ENCODE results near the gene NTSR2. TPM values are rescaled to one million over a fixed set of nuclear protein-coding genes. Genes with fewer than 3 reads are reported as not detected.

Gene NTSR2
- total and polyA plus RNA-seq, 4 donors: not detected

- ATAC-seq (ENCODE audit: low FRiP score): no peak
- no peak for DNase-seq
- Histone ChIP-seq H3K27me3 (ENCODE audit: control insufficient read depth in 1 of 2, insufficient read depth in 2 of 2, low read length in 1 of 2) (no peaks in the 10 kb centered on the region), H3K36me3 (ENCODE audit: control insufficient read depth in 1 of 2, insufficient read depth in 2 of 2, low read length in 1 of 2) (no peaks in the 10 kb centered on the region), H3K9me3 (ENCODE audit: control insufficient read depth, low read length) (no peaks in the 10 kb centered on the region), H3K4me1 (ENCODE audit: control insufficient read depth in 1 of 2, insufficient read depth in 2 of 2, low read length in 2 of 2) (no peaks in the 10 kb centered on the region), H3K4me3 (ENCODE audit: low read length in 2 of 2) (no peak overlapping the region), H3K27ac (ENCODE audit: low read depth in 1 of 2, low read length in 2 of 2) (no peak overlapping the region)
- 36 to 46% methylated on average over 8 to 9 of the region's 9 CpGs for WGBS, 2 donors
- intact Hi-C loops (cut with DNase I): loop anchor here (10.0 kb wide), 1 partner anchor 209 kb away; no protein-coding TSS in a partner anchor
Measured at GRCh38 chr2:11683476-11683875, 13.5 kb upstream of the NTSR2 start.

- 89 to 93% methylated on average over 8 of the region's 8 CpGs for WGBS, 2 donors
- no peak for DNase-seq
- intact Hi-C loops (cut with DNase I): loop anchor here (10.0 kb wide), 1 partner anchor 208 kb away; no protein-coding TSS in a partner anchor
Measured at GRCh38 chr2:11682590-11682915, 12.6 kb upstream of the NTSR2 start.

GRCh38 chr2:11681722-11682589 lies 12.0 kb upstream of the NTSR2 start:
- Histone ChIP-seq H3K36me3 (ENCODE audit: control insufficient read depth in 1 of 2, insufficient read depth in 2 of 2, low read length in 1 of 2) (no peaks in the 10 kb centered on the region), H3K27me3 (ENCODE audit: control insufficient read depth in 1 of 2, insufficient read depth in 2 of 2, low read length in 1 of 2) (no peaks in the 10 kb centered on the region), H3K4me3 (ENCODE audit: low read length in 2 of 2) (no peak overlapping the region), H3K9me3 (ENCODE audit: control insufficient read depth, low read length) (no peaks in the 10 kb centered on the region), H3K27ac (ENCODE audit: low read depth in 1 of 2, low read length in 2 of 2) (no peak overlapping the region), H3K4me1 (ENCODE audit: control insufficient read depth in 1 of 2, insufficient read depth in 2 of 2, low read length in 2 of 2) (no peaks in the 10 kb centered on the region)
- DNase-seq (no peak), ATAC-seq (ENCODE audit: low FRiP score) (no peak)
- 61 to 65% methylated on average over 31 of the region's 31 CpGs for WGBS, 2 donors
- intact Hi-C loops (cut with DNase I): loop anchor here (10.0 kb wide), 1 partner anchor 207 kb away; no protein-coding TSS in a partner anchor

More at GRCh38 chr2:11682590-11682915, 12.6 kb upstream of the NTSR2 start:
- Histone ChIP-seq H3K9me3 (ENCODE audit: control insufficient read depth, low read length) (no peaks in the 10 kb centered on the region), H3K4me1 (ENCODE audit: control insufficient read depth in 1 of 2, insufficient read depth in 2 of 2, low read length in 2 of 2) (no peaks in the 10 kb centered on the region), H3K4me3 (ENCODE audit: low read length in 2 of 2) (no peak overlapping the region), H3K27ac (ENCODE audit: low read depth in 1 of 2, low read length in 2 of 2) (no peak overlapping the region), H3K36me3 (ENCODE audit: control insufficient read depth in 1 of 2, insufficient read depth in 2 of 2, low read length in 1 of 2) (no peaks in the 10 kb centered on the region), H3K27me3 (ENCODE audit: control insufficient read depth in 1 of 2, insufficient read depth in 2 of 2, low read length in 1 of 2) (no peaks in the 10 kb centered on the region)
- ATAC-seq (ENCODE audit: low FRiP score): no peak

GRCh38 chr2:11680901-11681721 lies 11.1 kb upstream of the NTSR2 start:
- 87 to 89% methylated on average over 15 of the region's 15 CpGs for WGBS, 2 donors
- intact Hi-C loops (cut with DNase I): loop anchor here (10.0 kb wide), 1 partner anchor 206 kb away; no protein-coding TSS in a partner anchor

GRCh38 chr2:11680182-11680900 lies 10.3 kb upstream of the NTSR2 start:
- intact Hi-C loops (cut with DNase I): loop anchor here (10.0 kb wide), 1 partner anchor 206 kb away; no protein-coding TSS in a partner anchor
- no peaks in the 10 kb centered on the region for H3K9me3 ChIP-seq (ENCODE audit: control insufficient read depth, low read length)
- no peaks in the 10 kb centered on the region for H3K4me1 ChIP-seq (ENCODE audit: control insufficient read depth in 1 of 2, insufficient read depth in 2 of 2, low read length in 2 of 2)
- H3K4me3 ChIP-seq (ENCODE audit: low read length in 2 of 2): no peak overlapping the region
- DNase-seq: no peak
- H3K27me3 ChIP-seq (ENCODE audit: control insufficient read depth in 1 of 2, insufficient read depth in 2 of 2, low read length in 1 of 2): no peaks in the 10 kb centered on the region
- H3K36me3 ChIP-seq (ENCODE audit: control insufficient read depth in 1 of 2, insufficient read depth in 2 of 2, low read length in 1 of 2): no peaks in the 10 kb centered on the region
- ATAC-seq (ENCODE audit: low FRiP score): no peak
- no peak overlapping the region for H3K27ac ChIP-seq (ENCODE audit: low read depth in 1 of 2, low read length in 2 of 2)
- 84% methylated on average over 16 of the region's 16 CpGs for WGBS, 2 donors

More at GRCh38 chr2:11680901-11681721, 11.1 kb upstream of the NTSR2 start:
- no peak overlapping the region for H3K27ac ChIP-seq (ENCODE audit: low read depth in 1 of 2, low read length in 2 of 2)
- no peak for DNase-seq
- no peak for ATAC-seq (ENCODE audit: low FRiP score)
- no peak overlapping the region for H3K4me3 ChIP-seq (ENCODE audit: low read length in 2 of 2)
- H3K4me1 ChIP-seq (ENCODE audit: control insufficient read depth in 1 of 2, insufficient read depth in 2 of 2, low read length in 2 of 2): no peaks in the 10 kb centered on the region
- no peaks in the 10 kb centered on the region for H3K9me3 ChIP-seq (ENCODE audit: control insufficient read depth, low read length)
- H3K27me3 ChIP-seq (ENCODE audit: control insufficient read depth in 1 of 2, insufficient read depth in 2 of 2, low read length in 1 of 2): no peaks in the 10 kb centered on the region
- H3K36me3 ChIP-seq (ENCODE audit: control insufficient read depth in 1 of 2, insufficient read depth in 2 of 2, low read length in 1 of 2): no peaks in the 10 kb centered on the region

- Histone ChIP-seq H3K4me3 (ENCODE audit: low read length in 2 of 2) (no peak overlapping the region), H3K36me3 (ENCODE audit: control insufficient read depth in 1 of 2, insufficient read depth in 2 of 2, low read length in 1 of 2) (no peaks in the 10 kb centered on the region), H3K9me3 (ENCODE audit: control insufficient read depth, low read length) (no peaks in the 10 kb centered on the region), H3K4me1 (ENCODE audit: control insufficient read depth in 1 of 2, insufficient read depth in 2 of 2, low read length in 2 of 2) (no peaks in the 10 kb centered on the region), H3K27ac (ENCODE audit: low read depth in 1 of 2, low read length in 2 of 2) (no peak overlapping the region), H3K27me3 (ENCODE audit: control insufficient read depth in 1 of 2, insufficient read depth in 2 of 2, low read length in 1 of 2) (no peaks in the 10 kb centered on the region)
- DNase-seq (no peak), ATAC-seq (ENCODE audit: low FRiP score) (no peak)
- WGBS, 2 donors: 87 to 91% methylated on average over 13 of the region's 13 CpGs
- intact Hi-C loops (cut with DNase I): loop anchor here (10.0 kb wide), 1 partner anchor 205 kb away; no protein-coding TSS in a partner anchor
Measured at GRCh38 chr2:11679486-11680181, 9.6 kb upstream of the NTSR2 start.

GRCh38 chr2:11679016-11679415 lies 9.0 kb upstream of the NTSR2 start:
- no peak for ATAC-seq (ENCODE audit: low FRiP score)

More at GRCh38 chr2:11679016-11679415, 9.0 kb upstream of the NTSR2 start:
- no peaks in the 10 kb centered on the region for H3K27me3 ChIP-seq (ENCODE audit: control insufficient read depth in 1 of 2, insufficient read depth in 2 of 2, low read length in 1 of 2)
- DNase-seq: no peak
- H3K9me3 ChIP-seq (ENCODE audit: control insufficient read depth, low read length): no peaks in the 10 kb centered on the region
- H3K27ac ChIP-seq (ENCODE audit: low read depth in 1 of 2, low read length in 2 of 2): no peak overlapping the region
- WGBS, 2 donors: 77 to 82% methylated on average over 7 of the region's 7 CpGs
- H3K36me3 ChIP-seq (ENCODE audit: control insufficient read depth in 1 of 2, insufficient read depth in 2 of 2, low read length in 1 of 2): no peaks in the 10 kb centered on the region
- no peak overlapping the region for H3K4me3 ChIP-seq (ENCODE audit: low read length in 2 of 2)
- intact Hi-C loops (cut with DNase I): no loop called here
- H3K4me1 ChIP-seq (ENCODE audit: control insufficient read depth in 1 of 2, insufficient read depth in 2 of 2, low read length in 2 of 2): no peaks in the 10 kb centered on the region

Data from aorta (tissue), 5 donors.